Suprapubic skin (tissue), 4 donors: ENCODE data around the gene CLEC18A.
"Not testable (repeated sequence)": the region's sequence is repeated elsewhere in the genome, so short reads cannot be mapped to it uniquely, and the experiment has no call there.

Source experiments
- CTCF ChIP-seq, 2 donors: fragments of 200-600 bp in 1 of 2; fragments of 450-650 bp in 1 of 2; sonication (generic) in 1 of 2; IDR thresholded peaks; one replicate each; pipeline ENCODE4 v1.5.1; 2016 to 2019; ENCODE audit warnings: antibody characterized with exemption in 2 of 2, mild to moderate bottlenecking in 1 of 2, moderate library complexity in 1 of 2
- EP300 ChIP-seq: sonication (generic); formaldehyde crosslinking; IDR thresholded peaks from one replicate; pipeline ENCODE4 v1.6.1; 2017; ENCODE audit warnings: antibody characterized with exemption
- POLR2AphosphoS5 ChIP-seq, 3 donors: sonication (generic); formaldehyde crosslinking; IDR thresholded peaks; one replicate each; pipeline ENCODE4 v1.6.1; 2017; ENCODE audit warnings: antibody characterized with exemption in 3 of 3

- TF ChIP-seq CTCF (IDR thresholded peaks at IDR 0.05); POLR2AphosphoS5 (IDR thresholded peaks at IDR 0.05); EP300: not testable (repeated sequence)
These were observed 14.0 kb downstream of the CLEC18A start for GRCh38 chr16:69964960-69965660.
